Measurements from ENCODE around the gene GADD45A.
"Not testable (repeated sequence)": the region's sequence is repeated elsewhere in the genome, so short reads cannot be mapped to it uniquely, and the experiment has no call there.

Gene GADD45A

GRCh38 chr1:67722292-67722944 lies 37.4 kb downstream of the GADD45A start:
- no peak overlapping the region for H3K4me3 ChIP-seq (ENCODE audit: low read depth, low read length)
- DNase-seq (ENCODE audit: low read depth) = no peak
- TF ChIP-seq CTCF (IDR thresholded peaks at IDR 0.05; ENCODE audit: low read depth, low read length, missing control alignments) = no peak

GRCh38 chr1:67723126-67723525 lies 38.1 kb downstream of the GADD45A start:
- DNase-seq (ENCODE audit: low read depth) = no peak
- no peak for TF ChIP-seq CTCF (IDR thresholded peaks at IDR 0.05; ENCODE audit: low read depth, low read length, missing control alignments)
- H3K4me3 ChIP-seq (ENCODE audit: low read depth, low read length) = no peak overlapping the region

GRCh38 chr1:67723620-67724019 lies 38.6 kb downstream of the GADD45A start:
- no peak for TF ChIP-seq CTCF (IDR thresholded peaks at IDR 0.05; ENCODE audit: low read depth, low read length, missing control alignments)
- H3K4me3 ChIP-seq (ENCODE audit: low read depth, low read length) = no peak overlapping the region
- DNase-seq (ENCODE audit: low read depth) = no peak

- H3K4me3 ChIP-seq (ENCODE audit: low read depth, low read length) = no peak overlapping the region
- no peak for DNase-seq (ENCODE audit: low read depth)
- TF ChIP-seq CTCF (IDR thresholded peaks at IDR 0.05; ENCODE audit: low read depth, low read length, missing control alignments) = no peak
Observed at GRCh38 chr1:67724928-67725560, 40.0 kb downstream of the GADD45A start.

GRCh38 chr1:67726224-67726623 lies 41.2 kb downstream of the GADD45A start:
- no peak for TF ChIP-seq CTCF (IDR thresholded peaks at IDR 0.05; ENCODE audit: low read depth, low read length, missing control alignments)
- no peak for DNase-seq (ENCODE audit: low read depth)
- H3K4me3 ChIP-seq (ENCODE audit: low read depth, low read length) = no peak overlapping the region

- DNase-seq (ENCODE audit: low read depth) = no peak
- no peak for TF ChIP-seq CTCF (IDR thresholded peaks at IDR 0.05; ENCODE audit: low read depth, low read length, missing control alignments)
- H3K4me3 ChIP-seq (ENCODE audit: low read depth, low read length) = no peak overlapping the region
Observed at GRCh38 chr1:67729872-67730271, 44.9 kb downstream of the GADD45A start.

GRCh38 chr1:67730312-67730711 lies 45.3 kb downstream of the GADD45A start:
- H3K4me3 ChIP-seq (ENCODE audit: low read depth, low read length); DNase-seq (ENCODE audit: low read depth): not testable (repeated sequence)
